Activated T-helper 1 cell treated with anti-CD3 and anti-CD28 coated beads, Interleukin-2, amount 50 U/mL, for 16 hours (primary cell): ENCODE data around the gene FBLN1.
"Not testable (repeated sequence)": the region's sequence is repeated elsewhere in the genome, so short reads cannot be mapped to it uniquely, and the experiment has no call there.

Experiments used
- DNase-seq, 2 donors: peaks; one replicate each; pipeline ENCODE4 v3.0.0-alpha.2; 2020; ENCODE audit warnings: low read depth in 1 of 2, low spot score in 1 of 2

Gene FBLN1

GRCh38 chr22:45602004-45602733 is 99.5 kb downstream of the FBLN1 start:
- no peak for DNase-seq

- no peak for DNase-seq
These were observed 100.3 kb downstream of the FBLN1 start for GRCh38 chr22:45602824-45603595.

DNA sequence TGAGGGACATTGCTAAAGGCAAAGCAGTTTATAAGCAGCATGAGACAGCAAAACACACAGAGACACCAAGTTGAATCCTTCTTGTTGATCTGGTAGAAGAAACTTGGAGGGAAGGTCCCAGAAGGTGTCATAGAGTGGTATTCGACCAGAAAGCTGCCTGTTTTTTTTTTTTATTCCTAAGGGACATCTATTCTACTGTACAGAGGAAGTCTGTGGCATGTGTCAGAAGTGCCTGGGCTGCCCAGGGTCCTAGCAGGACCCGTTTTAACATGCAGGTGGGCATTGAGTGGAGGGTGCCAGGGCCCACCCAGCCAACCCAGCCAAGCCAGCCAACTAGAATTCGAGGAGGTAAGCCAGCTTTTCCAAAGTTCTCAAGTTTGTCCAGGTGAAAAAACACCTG is 100.9 kb downstream of the FBLN1 start:
- DNase-seq, result no peak

GRCh38 chr22:45608045-45608444 is 105.4 kb downstream of the FBLN1 start:
- DNase-seq, result not testable (repeated sequence)

DNA sequence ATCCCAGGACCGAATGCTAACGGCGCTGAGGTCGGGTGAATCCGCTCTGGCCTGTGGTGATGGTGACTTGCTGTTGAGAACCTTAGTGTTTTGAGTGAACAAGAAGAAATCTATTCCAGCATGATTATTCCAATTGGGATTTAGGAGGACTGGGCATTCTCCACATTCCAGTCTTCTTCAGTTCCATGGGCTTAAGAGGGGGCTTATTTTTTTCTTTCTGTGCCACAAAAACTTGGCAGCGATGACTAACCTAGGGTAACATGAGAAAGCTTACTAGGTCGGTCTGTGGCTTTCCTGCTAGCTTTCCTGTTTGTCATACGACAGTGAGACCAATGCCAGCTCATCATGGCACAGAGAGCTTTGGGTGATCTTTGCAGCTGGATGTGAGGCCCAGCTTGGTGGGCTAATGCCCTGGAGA is 106.1 kb downstream of the FBLN1 start:
- DNase-seq, result no peak

DNA sequence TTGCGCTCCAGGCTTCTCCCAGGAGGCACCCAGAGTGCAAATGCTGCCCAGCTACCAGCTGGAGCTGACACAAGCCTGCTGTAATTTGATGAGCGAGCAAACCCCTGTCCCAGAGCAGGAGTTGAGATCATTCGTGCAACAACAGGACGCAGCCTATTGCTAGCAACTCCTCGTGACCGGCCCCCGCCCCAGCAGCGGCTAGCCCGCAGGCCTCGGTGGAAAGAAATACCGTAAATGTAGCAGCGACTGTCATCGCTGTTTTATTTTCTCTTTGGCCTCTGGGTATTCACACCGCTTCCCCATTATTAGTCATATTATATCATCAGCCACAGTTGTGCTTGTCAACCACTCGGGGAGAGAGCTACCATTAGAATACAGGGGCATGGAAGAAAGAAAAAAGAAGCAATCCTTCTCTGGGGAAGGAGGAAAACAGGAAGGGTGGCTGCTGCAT is 109.8 kb downstream of the FBLN1 start:
- no peak for DNase-seq

- DNase-seq, result no peak
These were observed 110.3 kb downstream of the FBLN1 start for GRCh38 chr22:45612940-45613339.

GRCh38 chr22:45615364-45615763 is 112.7 kb downstream of the FBLN1 start:
- DNase-seq, result no peak

DNA sequence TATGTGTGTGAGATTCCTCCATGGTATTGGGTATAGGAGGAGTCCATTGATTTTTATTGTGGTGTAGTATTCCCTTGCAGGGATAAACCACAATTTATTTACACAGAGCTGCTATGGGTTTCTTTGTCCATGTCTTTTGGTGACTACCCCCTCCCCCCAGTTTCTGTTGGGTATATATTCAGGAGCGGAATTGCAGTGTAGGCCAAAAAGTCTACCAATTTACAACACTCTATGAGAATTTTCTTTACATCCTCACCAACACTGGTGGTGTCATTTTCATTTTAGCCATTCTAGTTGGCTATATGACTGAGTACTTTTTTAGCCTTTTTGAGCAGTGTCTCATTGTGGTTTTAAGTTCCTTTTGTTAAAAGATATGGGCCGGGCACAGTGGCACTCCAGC is 113.7 kb downstream of the FBLN1 start:
- DNase-seq, result no peak

DNA sequence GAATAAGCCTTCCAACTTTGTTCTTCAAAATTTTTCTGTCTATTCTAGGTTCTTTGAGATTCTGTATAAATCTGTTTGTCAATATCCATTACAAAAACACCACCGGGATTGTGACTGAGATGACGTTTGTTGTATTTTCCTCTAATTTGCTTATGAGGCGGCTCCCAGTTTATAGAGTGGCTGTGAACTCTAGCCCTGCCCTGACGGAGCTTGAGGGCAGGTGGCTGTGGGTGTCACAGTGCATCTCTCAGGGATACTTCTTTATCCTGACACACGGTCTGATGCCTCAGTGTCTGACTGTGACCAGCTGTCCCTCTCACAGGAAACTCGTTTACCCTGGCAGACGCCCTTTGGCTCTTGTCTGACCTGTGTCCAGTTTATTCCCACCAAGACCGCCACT is 115.3 kb downstream of the FBLN1 start:
- no peak for DNase-seq

GRCh38 chr22:45620706-45621105 is 118.0 kb downstream of the FBLN1 start:
- no peak for DNase-seq

GRCh38 chr22:45621836-45622600 is 119.3 kb downstream of the FBLN1 start:
- no peak for DNase-seq

GRCh38 chr22:45623464-45624145 is 120.9 kb downstream of the FBLN1 start:
- DNase-seq, result not testable (repeated sequence)

DNA sequence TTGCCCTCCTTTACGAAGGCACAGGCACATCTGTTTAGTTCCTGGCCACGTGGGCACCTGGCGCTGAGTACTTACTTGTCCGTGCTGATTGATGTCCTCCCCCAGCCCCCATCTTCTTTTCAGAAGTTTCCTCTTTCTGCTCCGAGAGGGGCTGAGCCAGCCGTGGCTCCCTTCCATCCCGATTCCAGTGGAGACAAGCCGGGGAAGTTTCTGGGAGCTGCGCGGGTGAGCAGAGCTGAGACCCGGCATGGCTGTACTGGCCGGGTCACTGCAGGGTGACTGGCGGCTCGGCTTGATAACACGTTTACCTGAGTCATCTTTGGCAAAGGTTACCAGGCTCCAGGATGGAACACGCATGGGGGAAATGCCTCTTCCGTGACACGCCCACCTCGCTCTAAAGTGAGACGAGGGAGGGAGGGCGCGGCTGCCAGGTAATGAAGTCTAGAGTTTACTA is 123.5 kb downstream of the FBLN1 start:
- no peak for DNase-seq

DNA sequence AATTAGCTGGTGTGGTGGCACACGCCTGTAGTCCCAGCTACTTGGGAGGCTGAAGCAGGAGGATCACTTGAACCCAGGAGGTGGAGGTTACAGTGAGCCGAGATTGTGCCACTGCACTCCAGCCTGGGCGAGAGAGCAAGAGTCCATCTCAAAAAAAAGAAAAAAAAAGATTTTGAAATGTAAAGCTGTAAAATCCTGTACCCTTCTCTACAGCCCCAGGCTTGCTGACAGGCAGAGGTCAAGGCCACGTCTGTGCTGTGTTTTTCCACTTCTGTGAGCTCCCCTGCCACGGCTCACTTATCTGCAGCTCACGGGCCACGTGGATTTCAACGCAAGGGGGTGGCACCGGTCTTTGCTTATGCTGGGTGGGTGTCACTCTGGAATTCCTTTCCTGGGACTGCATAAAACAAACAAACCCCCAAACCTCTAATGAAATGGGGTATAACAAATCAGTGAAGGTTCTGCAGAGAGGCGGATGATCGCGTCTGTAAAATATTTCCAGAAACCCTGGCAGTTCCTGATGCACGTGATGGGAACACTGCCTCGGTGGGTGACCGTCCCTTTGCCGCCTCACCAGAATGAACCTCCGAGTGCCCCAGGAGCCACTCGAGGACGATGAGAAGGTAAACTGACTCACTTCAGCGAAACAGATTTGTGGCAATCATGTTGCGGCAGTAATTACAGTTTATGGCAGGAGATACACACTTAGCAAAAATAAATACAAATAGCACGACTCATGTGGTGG is 125.0 kb downstream of the FBLN1 start:
- DNase-seq, result no peak

- no peak for DNase-seq
These were observed 125.8 kb downstream of the FBLN1 start for GRCh38 chr22:45628515-45628914.

GRCh38 chr22:45629469-45630089 is 126.9 kb downstream of the FBLN1 start:
- DNase-seq, result no peak

DNA sequence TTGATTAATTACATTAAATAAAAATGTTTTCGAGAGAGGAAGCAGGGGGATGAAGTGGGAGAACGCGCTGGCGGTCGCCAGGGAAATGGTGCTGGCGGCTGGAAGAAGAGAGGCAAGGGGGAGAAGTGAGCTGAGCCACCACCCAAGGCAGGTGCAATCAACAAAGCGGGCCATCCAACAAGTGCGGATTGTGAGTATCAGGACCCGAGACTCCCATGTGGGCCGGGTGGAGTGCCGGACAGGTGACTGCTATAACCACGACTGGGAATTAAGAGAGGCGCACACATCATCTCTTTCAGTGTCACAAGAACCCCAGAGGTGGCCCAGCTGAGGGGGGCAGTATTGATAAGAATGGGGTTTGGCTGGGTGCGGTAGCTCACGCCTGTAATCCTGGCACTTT is 127.8 kb downstream of the FBLN1 start:
- no peak for DNase-seq

DNA sequence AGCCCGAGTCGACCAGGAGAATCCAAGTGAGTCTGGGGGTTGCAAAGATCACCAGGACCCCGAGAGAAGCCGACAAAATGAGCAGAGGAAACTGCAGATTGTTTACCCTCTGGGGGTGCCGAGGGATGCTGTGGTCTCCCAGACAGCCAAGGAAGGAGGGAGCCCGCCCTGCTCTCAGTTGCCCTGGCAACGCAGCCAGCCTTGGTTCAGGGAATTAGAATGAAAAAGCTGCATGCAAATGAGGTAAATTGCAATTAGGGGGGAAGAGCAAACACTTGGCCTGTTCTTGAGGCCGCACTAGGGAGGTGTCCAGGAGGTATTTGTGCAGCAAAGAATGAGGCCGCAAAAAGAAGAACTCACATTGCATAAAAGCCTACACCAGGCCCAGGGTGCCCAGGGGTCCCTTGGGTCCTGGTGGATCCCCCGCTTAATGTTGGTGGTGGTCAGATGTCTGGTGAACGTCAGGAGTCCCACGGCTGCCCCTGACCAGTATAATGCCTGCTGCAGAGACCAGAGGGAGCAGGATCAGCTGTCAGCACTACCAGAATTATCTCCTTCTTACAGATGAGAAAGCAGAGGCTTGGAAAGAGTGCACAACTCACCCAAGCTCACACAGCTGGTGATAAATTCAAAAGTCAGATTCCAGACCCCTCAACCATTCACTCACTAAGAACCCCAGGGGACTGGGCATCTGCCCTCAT is 128.6 kb downstream of the FBLN1 start:
- no peak for DNase-seq
